GM19193 (cell line): ENCODE results near the gene NEU1.

Source experiments
- POLR2A ChIP-seq: IDR thresholded peaks from 4 replicates; pipeline ENCODE4 v1.6.1; 2011; ENCODE audit not compliant: insufficient read depth, insufficient read length; ENCODE audit errors: extremely low read depth

Gene NEU1

GRCh38 chr6:31878726-31879125 lies 16.1 kb upstream of the NEU1 start, which contains the start of gene SLC44A4:
Gene SLC44A4, minus strand, starts transcription at chr6:31878997. Its CDS starts 17 bp downstream, at chr6:31878980.
- no peak for TF ChIP-seq POLR2A

- no peak for TF ChIP-seq POLR2A
These were observed 15.6 kb upstream of the NEU1 start for GRCh38 chr6:31878222-31878621.

GRCh38 chr6:31877651-31878161 lies 15.1 kb upstream of the NEU1 start:
- no peak for TF ChIP-seq POLR2A

DNA sequence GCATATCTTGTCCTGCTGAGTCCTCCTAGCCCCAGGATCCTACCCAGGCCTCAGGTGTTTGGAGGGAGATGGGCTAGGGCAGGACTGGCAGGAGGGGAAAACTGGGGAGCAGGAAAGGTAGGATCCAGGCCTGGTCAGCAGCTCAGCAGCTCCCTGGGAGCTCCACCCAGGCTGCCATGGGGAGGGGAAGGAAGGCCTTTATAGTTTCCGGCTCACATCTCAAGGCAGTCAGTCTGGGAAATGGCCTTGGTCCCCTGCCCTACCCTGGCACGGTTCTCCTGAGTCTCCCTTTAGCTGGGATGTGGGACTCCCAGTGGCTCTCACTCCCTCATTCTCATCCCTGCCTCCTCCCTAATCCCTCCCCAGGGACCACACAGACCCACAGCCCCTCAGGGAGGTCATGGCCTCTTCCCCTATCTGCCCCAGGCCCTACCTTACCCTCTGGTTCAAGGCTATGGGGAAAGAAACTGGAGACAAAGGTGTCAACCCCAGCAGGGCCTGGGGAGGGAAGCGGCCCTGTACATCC lies 14.6 kb upstream of the NEU1 start:
- no peak for TF ChIP-seq POLR2A

DNA sequence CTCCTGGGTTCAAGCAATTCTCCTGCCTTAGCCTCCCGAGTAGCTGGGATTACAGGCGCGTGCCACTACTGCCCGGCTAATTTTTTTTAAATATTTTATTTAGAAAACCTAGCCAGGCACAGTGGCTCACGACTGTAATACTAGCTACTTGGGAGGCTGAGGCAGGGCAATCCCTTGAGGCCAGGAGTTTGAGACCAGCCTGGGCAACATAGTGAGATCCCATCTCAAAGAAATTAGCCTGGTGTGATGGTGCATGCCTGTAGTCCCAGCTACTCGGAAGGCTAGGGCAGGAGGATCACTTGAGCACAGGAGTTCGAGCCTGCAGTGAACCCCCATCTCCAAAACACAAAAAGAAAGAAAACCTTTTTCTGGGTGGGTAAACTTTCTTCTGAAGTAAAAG lies 13.7 kb upstream of the NEU1 start:
- no peak for TF ChIP-seq POLR2A

DNA sequence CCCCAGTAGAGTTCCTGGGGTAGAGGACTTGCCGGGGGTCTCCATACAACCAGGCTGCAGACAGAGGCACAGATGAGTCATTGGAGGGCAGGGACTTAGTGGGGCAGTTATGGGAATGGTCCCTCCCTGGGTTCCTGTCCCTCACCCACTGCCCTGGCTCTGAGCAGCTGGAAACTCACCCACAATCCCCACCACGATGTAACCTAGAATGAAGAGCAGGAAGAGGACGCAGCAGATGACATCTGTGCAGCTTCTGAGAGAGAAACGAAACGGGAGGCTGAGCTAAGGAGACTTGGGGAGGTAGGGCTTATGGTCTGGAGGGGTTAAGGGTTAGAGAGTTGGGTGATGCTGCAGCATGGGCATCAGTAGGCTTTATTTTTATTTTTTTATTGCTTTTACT lies 13.3 kb upstream of the NEU1 start:
- TF ChIP-seq POLR2A: no peak

DNA sequence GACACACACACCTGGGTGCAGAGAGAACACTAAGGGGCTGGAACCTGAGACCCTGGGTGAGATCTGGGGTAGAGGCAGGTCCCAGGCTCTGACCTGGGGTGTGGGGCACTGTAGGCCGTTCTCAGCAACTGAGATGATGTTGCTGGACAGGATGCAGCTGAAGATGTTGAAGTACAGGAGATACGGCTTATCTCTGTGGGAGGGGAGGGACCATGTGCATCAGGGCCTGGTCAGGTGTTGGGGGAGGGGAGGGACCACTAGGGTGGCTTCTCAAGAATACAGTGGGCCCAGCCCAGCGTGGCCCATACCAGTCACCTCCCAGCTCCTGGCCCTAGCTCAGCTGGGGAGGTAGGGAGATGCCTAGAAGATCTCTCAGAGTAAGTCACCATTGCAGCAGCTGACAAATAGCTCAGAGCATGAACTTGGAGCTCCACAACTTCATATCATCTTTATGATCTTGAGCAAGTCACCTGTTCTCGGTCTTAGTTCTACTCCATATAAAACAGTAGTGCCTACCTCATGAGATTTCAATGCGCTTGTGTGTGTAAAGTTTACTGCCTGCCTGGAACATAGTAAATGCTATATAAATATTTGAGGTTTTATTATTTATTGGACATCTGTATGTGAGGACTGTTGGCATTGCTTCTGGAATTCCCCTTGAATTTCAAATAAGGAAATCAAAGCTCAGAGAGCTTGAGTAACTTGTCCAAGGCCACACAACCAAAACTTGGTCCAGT lies 12.4 kb upstream of the NEU1 start:
- TF ChIP-seq POLR2A: no peak

DNA sequence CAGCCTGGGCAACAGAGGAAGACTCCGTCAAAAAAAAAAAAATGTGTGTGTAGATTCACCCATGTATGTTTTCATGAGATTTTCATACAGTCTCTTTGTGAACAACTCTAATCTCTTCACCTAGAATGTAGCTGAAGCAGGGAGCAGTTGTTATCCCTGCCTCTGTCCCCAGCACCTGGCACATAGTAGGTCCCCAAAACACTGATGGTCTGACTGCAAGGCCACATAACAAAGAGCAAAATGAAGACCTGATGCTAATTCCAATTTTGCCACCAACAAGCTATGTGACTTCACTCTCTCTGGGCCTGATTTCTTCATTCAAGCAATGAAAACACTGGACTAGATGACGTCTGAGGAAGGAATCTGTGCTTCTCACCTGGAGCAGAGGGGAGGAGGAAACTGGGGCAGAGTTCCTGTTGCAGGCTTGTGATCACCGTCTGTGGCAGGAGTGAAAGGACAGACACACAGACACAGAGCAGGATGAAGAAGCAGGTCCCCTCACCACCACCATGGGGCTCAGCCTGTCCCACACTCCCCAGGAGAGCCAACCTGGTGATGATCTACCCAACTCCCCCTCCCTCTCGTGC lies 11.6 kb upstream of the NEU1 start:
- TF ChIP-seq POLR2A: no peak

DNA sequence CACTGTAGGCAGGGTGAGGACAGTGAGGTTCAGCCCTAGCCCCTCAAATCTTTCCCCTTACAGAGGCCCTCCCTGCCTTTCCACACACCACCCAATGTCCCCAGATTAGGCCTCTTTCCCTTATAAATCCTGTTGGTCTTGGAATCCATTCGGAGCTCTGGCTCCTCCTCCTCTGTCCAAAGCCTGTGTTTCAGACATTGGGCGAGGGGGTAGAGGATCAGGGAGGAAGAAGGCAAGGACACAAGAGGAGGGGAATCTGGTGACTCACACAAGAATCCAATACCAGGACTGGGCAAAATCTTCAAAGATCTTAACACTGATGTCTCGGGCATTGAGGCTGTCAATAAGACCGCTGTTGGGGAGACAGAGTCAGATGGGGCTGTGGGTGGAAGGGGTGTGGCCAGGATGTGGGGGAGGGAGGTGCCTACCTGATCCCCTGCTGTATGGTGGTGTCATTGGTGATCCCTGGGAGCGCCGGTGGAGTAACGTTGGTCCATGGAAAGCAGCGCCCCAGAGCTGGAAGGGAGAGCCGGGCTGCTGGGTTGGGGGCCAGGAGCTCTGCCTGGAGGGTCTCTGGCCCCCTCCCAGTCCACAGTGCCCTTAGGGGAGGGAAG lies 8.5 kb upstream of the NEU1 start:
- TF ChIP-seq POLR2A: no peak

GRCh38 chr6:31870385-31870921 lies 7.8 kb upstream of the NEU1 start:
- TF ChIP-seq POLR2A: no peak

DNA sequence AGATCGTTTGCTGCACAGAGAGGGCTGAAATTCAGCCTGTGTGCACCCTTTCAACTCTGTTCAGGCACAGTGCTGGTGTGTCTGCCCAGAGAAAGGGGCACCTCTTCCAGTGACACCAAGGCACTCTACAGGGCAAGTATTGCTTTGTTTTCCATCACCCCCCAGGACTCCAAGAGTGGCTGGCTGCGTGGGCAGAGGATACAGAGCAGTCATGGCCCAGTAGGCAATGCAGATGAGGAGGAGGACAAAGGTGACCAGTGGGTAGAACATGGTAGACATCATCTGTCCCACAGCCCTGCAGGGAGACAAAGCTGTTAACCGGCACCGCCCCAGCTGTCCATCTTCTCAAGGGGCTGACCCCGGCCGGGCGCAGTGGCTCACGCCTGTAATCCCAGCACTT lies 6.7 kb upstream of the NEU1 start:
- no peak for TF ChIP-seq POLR2A

DNA sequence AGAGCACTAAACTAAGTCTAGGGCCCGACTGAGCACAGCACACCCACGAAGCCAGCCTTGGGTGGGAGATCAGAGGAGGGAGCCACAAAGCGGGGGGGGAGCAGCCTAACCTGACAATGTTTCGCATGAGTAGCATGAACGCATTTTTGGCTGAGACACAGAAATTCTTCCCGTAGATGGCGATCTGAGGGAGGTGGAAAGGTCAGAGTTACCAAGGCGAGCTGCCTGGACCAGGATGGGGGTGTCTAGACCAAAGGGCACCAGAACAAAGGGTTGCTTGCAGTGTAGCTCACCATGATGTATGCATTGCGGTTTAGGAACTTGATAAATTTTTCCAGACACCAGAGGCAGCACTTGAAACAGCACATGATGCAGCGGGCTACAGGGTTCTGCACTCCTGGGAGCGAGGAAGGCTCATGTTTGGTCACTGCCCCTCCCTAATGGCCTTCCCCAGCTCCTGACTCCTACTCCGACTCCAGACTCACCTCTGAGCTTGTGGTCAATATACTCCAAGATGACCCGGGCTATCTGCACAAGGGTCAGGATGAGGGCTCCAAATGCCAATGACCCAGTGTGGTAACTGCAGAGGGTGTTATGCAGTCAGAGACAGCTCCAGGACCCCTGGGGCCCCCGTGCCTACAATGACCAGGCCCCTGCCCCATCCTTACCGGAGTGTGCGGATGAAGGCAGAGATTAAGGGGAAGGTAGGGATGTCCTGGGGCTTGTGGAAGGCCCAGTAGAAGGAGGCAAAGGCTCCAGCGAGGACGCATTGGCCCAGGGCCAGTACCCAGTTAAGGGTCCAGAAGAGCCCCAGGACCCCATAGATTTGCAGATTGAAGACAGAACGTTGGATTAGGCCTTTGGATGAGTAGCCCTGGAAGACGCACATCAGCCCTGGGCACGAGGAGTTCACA lies 2.8 kb upstream of the NEU1 start:
- TF ChIP-seq POLR2A: no peak

DNA sequence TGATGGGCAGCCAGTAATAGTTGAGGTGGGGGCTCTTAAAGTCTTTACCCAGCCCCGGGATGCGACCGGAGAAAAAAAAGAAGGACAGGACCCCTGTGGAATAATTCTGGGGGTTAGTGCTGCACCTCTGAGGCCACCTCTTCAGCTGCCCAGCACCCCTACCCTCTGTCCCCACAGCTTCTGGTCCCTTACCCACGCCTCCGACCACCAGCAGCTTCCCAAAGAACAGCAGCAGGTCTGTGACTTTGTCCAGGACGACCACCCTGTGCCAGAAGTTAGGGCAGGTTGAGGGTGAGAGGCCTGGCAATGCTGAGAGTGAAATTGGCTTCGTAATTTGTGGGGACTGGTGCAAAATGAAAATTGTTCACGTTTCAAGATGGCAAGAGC lies 2.2 kb upstream of the NEU1 start:
- TF ChIP-seq POLR2A: no peak

DNA sequence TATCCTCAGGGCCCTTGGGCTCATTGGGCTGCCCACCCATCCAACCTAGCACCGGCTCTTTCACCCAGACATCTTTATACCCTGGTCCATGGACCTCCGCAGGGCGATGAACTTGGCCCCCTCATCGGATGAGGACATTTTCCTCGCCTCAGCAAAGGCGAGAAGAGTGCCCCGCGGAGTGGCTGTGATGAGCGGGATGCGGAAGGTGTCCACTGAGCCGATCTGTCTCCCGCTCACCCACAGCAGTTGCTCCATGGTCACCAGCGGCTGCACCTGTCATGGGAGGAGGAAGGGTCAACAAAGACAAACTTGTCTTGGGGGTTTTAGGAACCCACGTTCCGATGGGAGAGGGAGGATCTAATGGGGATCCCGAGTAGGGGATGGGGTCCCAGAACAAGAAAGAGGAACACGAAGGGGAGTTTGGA lies 690 bp downstream of the NEU1 start:
- no peak for TF ChIP-seq POLR2A
